ENCODE results near the gene SLC10A7.
"Not testable (repeated sequence)": the region's sequence is repeated elsewhere in the genome, so short reads cannot be mapped to it uniquely, and the experiment has no call there.

DNA sequence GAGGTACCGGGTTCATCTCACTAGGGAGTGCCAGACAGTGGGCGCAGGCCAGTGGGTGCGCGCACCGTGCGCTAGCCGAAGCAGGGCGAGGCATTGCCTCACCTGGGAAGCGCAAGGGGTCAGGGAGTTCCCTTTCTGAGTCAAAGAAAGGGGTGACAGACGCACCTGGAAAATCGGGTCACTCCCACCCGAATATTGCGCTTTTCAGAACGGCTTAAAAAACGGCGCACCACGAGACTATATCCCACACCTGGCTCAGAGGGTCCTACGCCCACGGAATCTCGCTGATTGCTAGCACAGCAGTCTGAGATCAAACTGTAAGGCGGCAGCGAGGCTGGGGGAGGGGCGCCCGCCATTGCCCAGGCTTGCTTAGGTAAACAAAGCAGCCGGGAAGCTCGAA is 171.6 kb downstream of the SLC10A7 start:
- not testable (repeated sequence) for TF ChIP-seq HNF4A (conservative IDR thresholded peaks at IDR 0.05); GABPA (IDR thresholded peaks at IDR 0.05 in 1 of 2, conservative IDR thresholded peaks at IDR 0.05 in 1 of 2)
- TF ChIP-seq, protein P1, sequence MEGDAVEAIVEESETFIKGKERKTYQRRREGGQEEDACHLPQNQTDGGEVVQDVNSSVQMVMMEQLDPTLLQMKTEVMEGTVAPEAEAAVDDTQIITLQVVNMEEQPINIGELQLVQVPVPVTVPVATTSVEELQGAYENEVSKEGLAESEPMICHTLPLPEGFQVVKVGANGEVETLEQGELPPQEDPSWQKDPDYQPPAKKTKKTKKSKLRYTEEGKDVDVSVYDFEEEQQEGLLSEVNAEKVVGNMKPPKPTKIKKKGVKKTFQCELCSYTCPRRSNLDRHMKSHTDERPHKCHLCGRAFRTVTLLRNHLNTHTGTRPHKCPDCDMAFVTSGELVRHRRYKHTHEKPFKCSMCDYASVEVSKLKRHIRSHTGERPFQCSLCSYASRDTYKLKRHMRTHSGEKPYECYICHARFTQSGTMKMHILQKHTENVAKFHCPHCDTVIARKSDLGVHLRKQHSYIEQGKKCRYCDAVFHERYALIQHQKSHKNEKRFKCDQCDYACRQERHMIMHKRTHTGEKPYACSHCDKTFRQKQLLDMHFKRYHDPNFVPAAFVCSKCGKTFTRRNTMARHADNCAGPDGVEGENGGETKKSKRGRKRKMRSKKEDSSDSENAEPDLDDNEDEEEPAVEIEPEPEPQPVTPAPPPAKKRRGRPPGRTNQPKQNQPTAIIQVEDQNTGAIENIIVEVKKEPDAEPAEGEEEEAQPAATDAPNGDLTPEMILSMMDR (IDR thresholded peaks at IDR 0.05; ENCODE audit: low read depth, low read length, missing input control), result not testable (repeated sequence)
- TF ChIP-seq, protein P2, sequence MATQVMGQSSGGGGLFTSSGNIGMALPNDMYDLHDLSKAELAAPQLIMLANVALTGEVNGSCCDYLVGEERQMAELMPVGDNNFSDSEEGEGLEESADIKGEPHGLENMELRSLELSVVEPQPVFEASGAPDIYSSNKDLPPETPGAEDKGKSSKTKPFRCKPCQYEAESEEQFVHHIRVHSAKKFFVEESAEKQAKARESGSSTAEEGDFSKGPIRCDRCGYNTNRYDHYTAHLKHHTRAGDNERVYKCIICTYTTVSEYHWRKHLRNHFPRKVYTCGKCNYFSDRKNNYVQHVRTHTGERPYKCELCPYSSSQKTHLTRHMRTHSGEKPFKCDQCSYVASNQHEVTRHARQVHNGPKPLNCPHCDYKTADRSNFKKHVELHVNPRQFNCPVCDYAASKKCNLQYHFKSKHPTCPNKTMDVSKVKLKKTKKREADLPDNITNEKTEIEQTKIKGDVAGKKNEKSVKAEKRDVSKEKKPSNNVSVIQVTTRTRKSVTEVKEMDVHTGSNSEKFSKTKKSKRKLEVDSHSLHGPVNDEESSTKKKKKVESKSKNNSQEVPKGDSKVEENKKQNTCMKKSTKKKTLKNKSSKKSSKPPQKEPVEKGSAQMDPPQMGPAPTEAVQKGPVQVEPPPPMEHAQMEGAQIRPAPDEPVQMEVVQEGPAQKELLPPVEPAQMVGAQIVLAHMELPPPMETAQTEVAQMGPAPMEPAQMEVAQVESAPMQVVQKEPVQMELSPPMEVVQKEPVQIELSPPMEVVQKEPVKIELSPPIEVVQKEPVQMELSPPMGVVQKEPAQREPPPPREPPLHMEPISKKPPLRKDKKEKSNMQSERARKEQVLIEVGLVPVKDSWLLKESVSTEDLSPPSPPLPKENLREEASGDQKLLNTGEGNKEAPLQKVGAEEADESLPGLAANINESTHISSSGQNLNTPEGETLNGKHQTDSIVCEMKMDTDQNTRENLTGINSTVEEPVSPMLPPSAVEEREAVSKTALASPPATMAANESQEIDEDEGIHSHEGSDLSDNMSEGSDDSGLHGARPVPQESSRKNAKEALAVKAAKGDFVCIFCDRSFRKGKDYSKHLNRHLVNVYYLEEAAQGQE (IDR thresholded peaks at IDR 0.05), result not testable (repeated sequence)
- TF ChIP-seq, protein P3, sequence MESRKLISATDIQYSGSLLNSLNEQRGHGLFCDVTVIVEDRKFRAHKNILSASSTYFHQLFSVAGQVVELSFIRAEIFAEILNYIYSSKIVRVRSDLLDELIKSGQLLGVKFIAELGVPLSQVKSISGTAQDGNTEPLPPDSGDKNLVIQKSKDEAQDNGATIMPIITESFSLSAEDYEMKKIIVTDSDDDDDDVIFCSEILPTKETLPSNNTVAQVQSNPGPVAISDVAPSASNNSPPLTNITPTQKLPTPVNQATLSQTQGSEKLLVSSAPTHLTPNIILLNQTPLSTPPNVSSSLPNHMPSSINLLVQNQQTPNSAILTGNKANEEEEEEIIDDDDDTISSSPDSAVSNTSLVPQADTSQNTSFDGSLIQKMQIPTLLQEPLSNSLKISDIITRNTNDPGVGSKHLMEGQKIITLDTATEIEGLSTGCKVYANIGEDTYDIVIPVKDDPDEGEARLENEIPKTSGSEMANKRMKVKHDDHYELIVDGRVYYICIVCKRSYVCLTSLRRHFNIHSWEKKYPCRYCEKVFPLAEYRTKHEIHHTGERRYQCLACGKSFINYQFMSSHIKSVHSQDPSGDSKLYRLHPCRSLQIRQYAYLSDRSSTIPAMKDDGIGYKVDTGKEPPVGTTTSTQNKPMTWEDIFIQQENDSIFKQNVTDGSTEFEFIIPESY (IDR thresholded peaks at IDR 0.05), result not testable (repeated sequence)
